H1 (cell line): ENCODE results near the gene CACNA1E. TPM values are rescaled to one million over a fixed set of nuclear protein-coding genes. Genes with fewer than 3 reads are reported as not detected.
"Not testable (repeated sequence)": the region's sequence is repeated elsewhere in the genome, so short reads cannot be mapped to it uniquely, and the experiment has no call there.

Experiments used
- CTCF ChIA-PET: fragments of 300-600 bp; sonication (Branson Sonifier 250); formaldehyde crosslinking; loops from one replicate; lab custom pipeline; 2021; ENCODE audit not compliant: partially characterized antibody; lab: Charles Lee
- POLR2A ChIA-PET: fragments of 300-600 bp; sonication (Branson Sonifier 250); formaldehyde crosslinking; loops from one replicate; lab custom pipeline; 2021; ENCODE audit warnings: inconsistent platforms; ENCODE audit not compliant: partially characterized antibody; lab: Charles Lee
- DNase-seq, 2 experiments: peaks; one replicate each; pipeline versions ENCODE4 v3.0.0 to v3.0.0-alpha.2; 2010 to 2022; ENCODE audit warnings: low spot score in 2 of 2, low read depth in 1 of 2, mixed read lengths in 1 of 2
- FAIRE-seq: peaks from 2 replicates; lab custom pipeline; 2011; peaks lifted over from hg19 to GRCh38; lab: Jason Lieb, UNC
- H2AFZ ChIP-seq: 2 replicates; pipeline ENCODE4 v1.8.1; 2012; ENCODE audit warnings: low read length, inconsistent platforms
- H2AK5ac ChIP-seq: 2 replicates; pipeline ENCODE4 v1.6.1; 2013; ENCODE audit warnings: low read depth, low read length
- H2BK120ac ChIP-seq: replicated peaks from 2 replicates; pipeline ENCODE3; 2013; ENCODE audit warnings: low read depth, low read length, inconsistent platforms
- H2BK12ac ChIP-seq: 2 replicates; pipeline ENCODE4 v1.6.1; 2013; ENCODE audit warnings: low read depth, low read length
- H2BK15ac ChIP-seq: 2 replicates; pipeline ENCODE4 v1.6.1; 2013; ENCODE audit warnings: low read length
- H2BK20ac ChIP-seq: 2 replicates; pipeline ENCODE4 v1.6.1; 2013; ENCODE audit warnings: low read length
- H2BK5ac ChIP-seq: 2 replicates; pipeline ENCODE4 v1.6.1; 2013; ENCODE audit warnings: low read depth, low read length
- H3K14ac ChIP-seq: 2 replicates; pipeline ENCODE4 v1.6.1; 2013; ENCODE audit warnings: inconsistent platforms; ENCODE audit not compliant: insufficient read length
- H3K18ac ChIP-seq: 2 replicates; pipeline ENCODE4 v1.6.1; 2013; ENCODE audit warnings: low read length; ENCODE audit errors: extremely low read depth
- H3K23ac ChIP-seq: 2 replicates; pipeline ENCODE4 v1.6.1; 2013; ENCODE audit warnings: inconsistent platforms; ENCODE audit not compliant: insufficient read length
- H3K23me2 ChIP-seq: 2 replicates; pipeline ENCODE4 v1.6.1; 2013; ENCODE audit warnings: low read depth, low read length
- H3K27ac ChIP-seq: 2 replicates; pipeline ENCODE4 v1.6.1; 2011; ENCODE audit warnings: low read depth, low read length, inconsistent platforms
- H3K27me3 ChIP-seq, 4 experiments: replicated peaks in 1 of 4; 1 replicate in 1 of 4; 2 replicates in 3 of 4; pipeline versions ENCODE4 v1.6.1 to v1.8.1; 2011 to 2013; ENCODE audit warnings: low read length in 3 of 4, mild to moderate bottlenecking in 3 of 4, inconsistent platforms in 2 of 4, mixed read lengths in 2 of 4, moderate library complexity in 1 of 4; ENCODE audit not compliant: control insufficient read depth in 3 of 4, insufficient read depth in 3 of 4; ENCODE audit errors: extremely low read depth in 1 of 4
- H3K36me3 ChIP-seq, 4 experiments: 2 replicates each; pipeline versions ENCODE4 v1.6.1 to v1.8.1; 2011 to 2013; ENCODE audit warnings: mild to moderate bottlenecking in 4 of 4, low read length in 3 of 4, moderate library complexity in 2 of 4, control low read depth in 1 of 4, inconsistent platforms in 1 of 4; ENCODE audit not compliant: insufficient read depth in 4 of 4, control insufficient read depth in 2 of 4
- H3K4ac ChIP-seq: replicated peaks from 2 replicates; pipeline ENCODE3; 2013; ENCODE audit warnings: low read length, low read depth, mixed read lengths, inconsistent platforms; ENCODE audit not compliant: insufficient read length
- H3K4me1 ChIP-seq, 4 experiments: replicated peaks in 1 of 4; 1 replicate in 1 of 4; 2 replicates in 3 of 4; pipeline versions ENCODE4 v1.6.1 to v1.8.1; 2011 to 2013; ENCODE audit warnings: low read length in 3 of 4, inconsistent platforms in 2 of 4, mixed read lengths in 1 of 4; ENCODE audit not compliant: insufficient read depth in 4 of 4, control insufficient read depth in 3 of 4
- H3K4me2 ChIP-seq, 2 experiments: 2 replicates each; pipeline versions ENCODE4 v1.6.1 to v1.8.1; 2011 to 2013; ENCODE audit warnings: low read depth in 2 of 2, low read length in 2 of 2, control low read depth in 1 of 2, inconsistent platforms in 1 of 2, mild to moderate bottlenecking in 1 of 2; ENCODE audit not compliant: insufficient read depth in 1 of 2
- H3K4me3 ChIP-seq, 4 experiments: fragments of 200-600, 300-600 bp in 1 of 4; sonication (generic), shearing (Covaris generic), sonication (Bioruptor Twin) in 1 of 4; 2 replicates each; pipeline versions ENCODE4 v1.5.1 to v1.8.1; 2011 to 2016; ENCODE audit warnings: low read length in 4 of 4, low read depth in 3 of 4, control low read depth in 2 of 4, inconsistent platforms in 2 of 4, mild to moderate bottlenecking in 2 of 4, mixed read lengths in 1 of 4, moderate library complexity in 1 of 4; ENCODE audit not compliant: insufficient read depth in 2 of 4; ENCODE audit errors: extremely low read depth in 1 of 4
- H3K56ac ChIP-seq: replicated peaks from 2 replicates; pipeline ENCODE3; 2013; ENCODE audit warnings: low read depth, mild to moderate bottlenecking, mixed read lengths, low read length, inconsistent platforms; ENCODE audit not compliant: insufficient read length
- H3K79me1 ChIP-seq: 2 replicates; pipeline ENCODE4 v1.6.1; 2013; ENCODE audit warnings: low read depth, low read length, control low read depth
- H3K79me2 ChIP-seq, 2 experiments: 2 replicates each; pipeline versions ENCODE4 v1.6.1 to v1.8.1; 2012 to 2013; ENCODE audit warnings: low read length in 2 of 2, mild to moderate bottlenecking in 2 of 2, inconsistent platforms in 1 of 2; ENCODE audit not compliant: insufficient read depth in 2 of 2, control insufficient read depth in 1 of 2
- H3K9ac ChIP-seq, 4 experiments: replicated peaks in 1 of 4; 1 replicate in 1 of 4; 2 replicates in 3 of 4; pipeline versions ENCODE4 v1.6.1 to v1.8.1; 2011 to 2013; ENCODE audit warnings: low read depth in 3 of 4, low read length in 3 of 4, control low read depth in 2 of 4, mild to moderate bottlenecking in 2 of 4, moderate library complexity in 2 of 4, inconsistent platforms in 1 of 4; ENCODE audit errors: extremely low read depth in 1 of 4
- H3K9me3 ChIP-seq, 2 experiments: 2 replicates each; pipeline versions ENCODE4 v1.6.1 to v1.8.1; 2012 to 2013; ENCODE audit warnings: mild to moderate bottlenecking in 2 of 2, moderate library complexity in 2 of 2, control low read depth in 1 of 2, inconsistent platforms in 1 of 2, low read depth in 1 of 2, low read length in 1 of 2, mixed read lengths in 1 of 2; ENCODE audit not compliant: insufficient read depth in 2 of 2
- H4K20me1 ChIP-seq, 2 experiments: replicated peaks in 1 of 2; 2 replicates each; pipeline versions ENCODE3 to v1.8.1; 2011 to 2013; ENCODE audit warnings: inconsistent platforms in 2 of 2, low read length in 2 of 2, mild to moderate bottlenecking in 1 of 2; ENCODE audit not compliant: insufficient read depth in 2 of 2, control insufficient read depth in 1 of 2
- H4K5ac ChIP-seq: 2 replicates; pipeline ENCODE4 v1.6.1; 2013; ENCODE audit warnings: low read length, low read depth, mixed read lengths, inconsistent platforms; ENCODE audit not compliant: insufficient read length
- H4K8ac ChIP-seq: 2 replicates; pipeline ENCODE4 v1.8.0; 2013; ENCODE audit warnings: mild to moderate bottlenecking, moderate library complexity, low read length, inconsistent platforms; ENCODE audit not compliant: insufficient read depth; ENCODE audit errors: extremely low read depth
- H4K91ac ChIP-seq: replicated peaks from 2 replicates; pipeline ENCODE3; 2013; ENCODE audit warnings: low read length, mixed read lengths, inconsistent platforms; ENCODE audit not compliant: insufficient read length
- polyA plus RNA-seq, 7 experiments: library from polyadenylated mRNA; depleted of rRNA in 3 of 7; stranded (reverse) in 5 of 7; unstranded in 2 of 7; fragments of >200 nt in 5 of 7; fragments of 200-250 nt in 2 of 7; gene quantifications; 1 replicate in 5 of 7; 2 replicates in 1 of 7; 4 replicates in 1 of 7; pipeline versions ENCODE4 v1.2.1 to v1.2.3, GENCODE V29; 2011 to 2013; ENCODE audit warnings: missing spikeins in 2 of 7, mixed read lengths in 2 of 7
- total RNA-seq: library from RNA; stranded (reverse); fragmentation: NEBNext Ultra II Directional; extraction: Animal tissue kit (Norgen Biotek cat#: 25700); gene quantifications from 2 replicates; pipeline ENCODE4 v1.2.1, GENCODE V29; 2021

CACNA1E gene
- total and polyA plus RNA-seq, 2 of the 8 experiments (the other 6 are each of a cell fraction or from before 2014, with no cell fraction given): 0.98 to 1.3 TPM

DNA sequence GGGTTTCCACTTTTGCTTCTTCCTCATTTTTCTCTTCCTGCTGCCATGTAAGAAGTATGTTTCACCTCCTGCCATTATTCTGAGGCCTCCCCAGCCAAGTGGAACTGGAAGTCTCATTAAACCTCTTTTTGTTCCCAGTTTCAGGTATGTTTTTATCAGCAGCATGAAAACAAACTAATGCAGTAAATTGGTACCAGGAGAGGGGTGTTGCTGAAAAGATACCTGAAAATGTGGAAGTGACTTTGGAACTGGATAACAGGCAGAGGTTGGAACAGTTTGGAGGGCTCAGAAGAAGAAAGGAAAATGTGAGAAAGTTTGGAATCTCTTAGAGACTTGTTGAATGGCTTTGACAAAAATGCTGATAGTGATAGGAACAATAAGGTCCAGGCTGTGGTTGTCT, 44.9 kb downstream of the CACNA1E start:
- H4K5ac ChIP-seq, CTCF ChIA-PET, H3K23ac ChIP-seq, H3K14ac ChIP-seq, H2AFZ ChIP-seq, FAIRE-seq, H3K23me2 ChIP-seq, H4K91ac ChIP-seq, H3K27me3 ChIP-seq, H3K27ac ChIP-seq, DNase-seq, H2BK15ac ChIP-seq, H2BK5ac ChIP-seq, H3K4me1 ChIP-seq, H3K9ac ChIP-seq, H3K4me3 ChIP-seq, H2BK120ac ChIP-seq, H3K79me2 ChIP-seq, H3K79me1 ChIP-seq, H3K4me2 ChIP-seq, H3K18ac ChIP-seq, H3K56ac ChIP-seq, H2BK12ac ChIP-seq, H4K20me1 ChIP-seq, H4K8ac ChIP-seq, H3K36me3 ChIP-seq, H3K4ac ChIP-seq, H2AK5ac ChIP-seq, H2BK20ac ChIP-seq, POLR2A ChIA-PET: not testable (repeated sequence)
- H3K9me3 ChIP-seq: peaks cover 0 to 18% of the 10 kb centered on the region in 2 experiments; a peak in 2 of 4 replicates
